ENCODE results near the gene OPA3. TPM values are rescaled to one million over a fixed set of nuclear protein-coding genes. Genes with fewer than 3 reads are reported as not detected.

Gene OPA3
- polyA plus RNA-seq, 1 donor (not counting 4 experiments of a cell fraction or from before 2014, with no cell fraction given): 11.9 TPM

- Histone ChIP-seq H2AFZ (ENCODE audit: control insufficient read depth, low read length) (no peak overlapping the region), H3K27ac (ENCODE audit: control insufficient read depth, insufficient read depth, low read length) (no peak overlapping the region), H3K4me3 (ENCODE audit: control insufficient read depth in 2 of 3, extremely low read depth in 1 of 3, insufficient read depth in 2 of 3, low read depth in 1 of 3, low read length in 3 of 3) (no peak overlapping the region), H3K4me1 (ENCODE audit: control insufficient read depth, extremely low read depth, insufficient read depth, low read length) (peaks cover 21% of the 10 kb centered on the region), H3K9me3 (ENCODE audit: control insufficient read depth, low read depth, low read length) (no peaks in the 10 kb centered on the region), H3K9ac (ENCODE audit: control insufficient read depth, extremely low read depth, insufficient read depth, low read length) (no peak overlapping the region), H3K27me3 (ENCODE audit: control insufficient read depth, extremely low read depth, insufficient read depth, low read length) (no peaks in the 10 kb centered on the region), H3K36me3 (ENCODE audit: control insufficient read depth in 2 of 2, extremely low read depth in 1 of 2, insufficient read depth in 2 of 2, low read length in 2 of 2) (peaks cover 0 to under 1% of the 10 kb centered on the region in 2 experiments), H3K79me2 (ENCODE audit: control insufficient read depth, insufficient read depth, low read length) (peaks cover 17% of the 10 kb centered on the region), H3K4me2 (ENCODE audit: control insufficient read depth, extremely low read depth, insufficient read depth, low read depth, low read length) (no peak overlapping the region), H4K20me1 (ENCODE audit: control insufficient read depth, extremely low read depth, insufficient read depth, low read length) (no peaks in the 10 kb centered on the region), H3K9me1 (ENCODE audit: control insufficient read depth, extremely low read depth, insufficient read depth, low read length) (no peaks in the 10 kb centered on the region)
- TF ChIP-seq EZH2 (IDR thresholded peaks at IDR 0.05; ENCODE audit: low read length) (no peak), CTCF (optimal IDR thresholded peaks at IDR 0.05 in 1 of 3, IDR thresholded peaks at IDR 0.05 in 1 of 3, conservative IDR thresholded peaks at IDR 0.05 in 1 of 3; ENCODE audit: extremely low read depth in 1 of 3, insufficient read depth in 2 of 3, low read length in 3 of 3) (no peak)
- dilution Hi-C loops (cut with MboI; ENCODE audit: extremely low pct_ligation_motif_present, low sequenced_read_pairs): no loop called here
- no peak for DNase-seq (ENCODE audit: low read depth, low spot score)
- no peak for FAIRE-seq
Measured at GRCh38 chr19:45503909-45504308, 80.7 kb downstream of the OPA3 start.

DNA sequence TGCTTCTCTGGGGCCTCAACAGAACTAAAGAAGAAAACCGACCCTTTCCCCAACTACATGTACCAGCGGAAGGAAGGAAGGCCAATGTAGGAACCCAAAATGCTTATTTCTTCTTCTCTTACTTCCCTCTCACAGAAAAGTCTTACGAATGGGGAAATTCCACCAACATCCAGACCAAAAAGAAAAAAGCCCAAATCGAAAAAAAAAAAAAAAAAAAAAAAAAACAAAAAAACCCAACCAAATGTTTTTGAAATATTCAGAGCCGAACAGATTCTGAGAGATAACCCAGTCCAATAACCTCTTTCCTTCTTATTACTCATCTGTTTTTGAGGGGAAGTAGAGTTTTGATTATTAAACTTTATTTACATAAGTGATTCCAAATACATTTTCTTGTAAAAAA lies 82.5 kb downstream of the OPA3 start:
- Histone ChIP-seq H3K79me2 (ENCODE audit: control insufficient read depth, insufficient read depth, low read length) (peaks cover 2% of the 10 kb centered on the region), H3K27ac (ENCODE audit: control insufficient read depth, insufficient read depth, low read length) (no peak overlapping the region), H3K27me3 (ENCODE audit: control insufficient read depth, extremely low read depth, insufficient read depth, low read length) (no peaks in the 10 kb centered on the region), H3K4me3 (ENCODE audit: control insufficient read depth in 2 of 3, extremely low read depth in 1 of 3, insufficient read depth in 2 of 3, low read depth in 1 of 3, low read length in 3 of 3) (no peak overlapping the region), H3K9me3 (ENCODE audit: control insufficient read depth, low read depth, low read length) (no peaks in the 10 kb centered on the region), H2AFZ (ENCODE audit: control insufficient read depth, low read length) (no peak overlapping the region), H3K4me2 (ENCODE audit: control insufficient read depth, extremely low read depth, insufficient read depth, low read depth, low read length) (no peak overlapping the region), H3K9ac (ENCODE audit: control insufficient read depth, extremely low read depth, insufficient read depth, low read length) (no peak overlapping the region), H3K4me1 (ENCODE audit: control insufficient read depth, extremely low read depth, insufficient read depth, low read length) (peaks cover 23% of the 10 kb centered on the region), H3K9me1 (ENCODE audit: control insufficient read depth, extremely low read depth, insufficient read depth, low read length) (no peaks in the 10 kb centered on the region), H4K20me1 (ENCODE audit: control insufficient read depth, extremely low read depth, insufficient read depth, low read length) (no peaks in the 10 kb centered on the region), H3K36me3 (ENCODE audit: control insufficient read depth in 2 of 2, extremely low read depth in 1 of 2, insufficient read depth in 2 of 2, low read length in 2 of 2) (no peaks in the 10 kb centered on the region)
- no peak for DNase-seq (ENCODE audit: low read depth, low spot score)
- TF ChIP-seq EZH2 (IDR thresholded peaks at IDR 0.05; ENCODE audit: low read length) (no peak), CTCF (optimal IDR thresholded peaks at IDR 0.05 in 1 of 3, IDR thresholded peaks at IDR 0.05 in 1 of 3, conservative IDR thresholded peaks at IDR 0.05 in 1 of 3; ENCODE audit: extremely low read depth in 1 of 3, insufficient read depth in 2 of 3, low read length in 3 of 3) (no peak)
- dilution Hi-C loops (cut with MboI; ENCODE audit: extremely low pct_ligation_motif_present, low sequenced_read_pairs): no loop called here
- no peak for FAIRE-seq

Measured in keratinocyte (primary cell).